ENCODE results near the gene BOD1.

BOD1 gene

GRCh38 chr5:173574983-173575382 is 41.5 kb downstream of the BOD1 start:
- no peak for TF ChIP-seq CTCF (IDR thresholded peaks at IDR 0.05; ENCODE audit: borderline replicate concordance, control extremely low read depth, extremely low read depth, insufficient read depth, missing control alignments)
- DNase-seq (ENCODE audit: low spot score) = no peak
- in situ Hi-C loops (cut with MboI; ENCODE audit: low sequenced_read_pairs, unreplicated experiment) = loop anchor here (10.0 to 25.0 kb wide), 2 partner anchors 110 to 263 kb away; no protein-coding TSS in a partner anchor

DNA sequence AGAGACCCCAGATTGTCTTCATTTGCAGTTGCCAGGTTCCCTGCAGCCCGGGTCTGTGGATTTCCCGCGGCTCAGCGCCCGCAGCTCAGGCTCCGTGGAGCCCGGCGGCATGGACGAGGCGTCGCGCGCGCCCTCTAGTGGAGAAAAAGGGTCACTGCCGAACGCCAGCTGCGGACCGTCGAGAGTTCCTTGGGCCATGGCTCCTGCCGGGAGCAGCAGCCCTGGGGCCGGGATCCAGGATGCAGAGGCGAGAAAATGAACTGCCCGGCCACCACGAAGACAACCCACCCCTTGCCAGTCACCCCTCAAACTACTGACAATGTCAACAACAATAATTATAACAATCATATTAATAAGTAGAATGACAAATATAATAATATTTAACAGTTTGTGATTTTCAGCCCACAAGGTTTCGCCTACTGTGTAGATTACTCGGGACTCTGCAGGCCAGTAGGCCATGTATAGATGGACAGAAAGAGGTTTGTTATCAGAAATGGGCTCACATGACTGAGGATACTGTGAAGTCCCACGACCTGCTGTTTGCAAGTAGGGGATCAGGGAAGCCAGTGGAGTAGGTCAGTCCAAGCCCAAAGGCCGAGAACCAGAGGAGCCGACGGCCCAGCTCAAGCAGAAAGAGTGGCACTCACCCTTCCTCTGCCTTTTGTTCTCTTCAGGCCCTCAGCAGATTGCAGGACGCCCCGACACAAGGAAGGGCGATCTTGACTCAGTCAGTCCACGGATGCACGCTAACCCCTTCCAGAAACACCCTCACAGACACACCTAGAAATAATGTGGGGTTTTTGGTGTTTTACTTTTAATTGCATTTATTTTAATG is 43.1 kb downstream of the BOD1 start:
- in situ Hi-C loops (cut with MboI; ENCODE audit: low sequenced_read_pairs, unreplicated experiment) = loop anchor here (10.0 to 25.0 kb wide), 2 partner anchors 109 to 261 kb away; no protein-coding TSS in a partner anchor
- TF ChIP-seq CTCF (IDR thresholded peaks at IDR 0.05; ENCODE audit: borderline replicate concordance, control extremely low read depth, extremely low read depth, insufficient read depth, missing control alignments) = peak; percentile 99
- peak; percentile 88 for DNase-seq (ENCODE audit: low spot score)

GRCh38 chr5:173572431-173573125 is 43.9 kb downstream of the BOD1 start:
- DNase-seq (ENCODE audit: low spot score) = no peak
- no peak for TF ChIP-seq CTCF (IDR thresholded peaks at IDR 0.05; ENCODE audit: borderline replicate concordance, control extremely low read depth, extremely low read depth, insufficient read depth, missing control alignments)
- in situ Hi-C loops (cut with MboI; ENCODE audit: low sequenced_read_pairs, unreplicated experiment) = loop anchor here (10.0 to 25.0 kb wide), 2 partner anchors 108 to 260 kb away; no protein-coding TSS in a partner anchor

- no peak for TF ChIP-seq CTCF (IDR thresholded peaks at IDR 0.05; ENCODE audit: borderline replicate concordance, control extremely low read depth, extremely low read depth, insufficient read depth, missing control alignments)
- DNase-seq (ENCODE audit: low spot score) = no peak
- in situ Hi-C loops (cut with MboI; ENCODE audit: low sequenced_read_pairs, unreplicated experiment) = loop anchor here (10.0 to 25.0 kb wide), 2 partner anchors 106 to 258 kb away; no protein-coding TSS in a partner anchor
Measured at GRCh38 chr5:173570321-173571090, 45.9 kb downstream of the BOD1 start.

GRCh38 chr5:173568703-173569102 is 47.7 kb downstream of the BOD1 start:
- in situ Hi-C loops (cut with MboI; ENCODE audit: low sequenced_read_pairs, unreplicated experiment) = loop anchor here (25.0 kb wide), 1 partner anchor 256 kb away; no protein-coding TSS in a partner anchor
- TF ChIP-seq CTCF (IDR thresholded peaks at IDR 0.05; ENCODE audit: borderline replicate concordance, control extremely low read depth, extremely low read depth, insufficient read depth, missing control alignments) = no peak

DNA sequence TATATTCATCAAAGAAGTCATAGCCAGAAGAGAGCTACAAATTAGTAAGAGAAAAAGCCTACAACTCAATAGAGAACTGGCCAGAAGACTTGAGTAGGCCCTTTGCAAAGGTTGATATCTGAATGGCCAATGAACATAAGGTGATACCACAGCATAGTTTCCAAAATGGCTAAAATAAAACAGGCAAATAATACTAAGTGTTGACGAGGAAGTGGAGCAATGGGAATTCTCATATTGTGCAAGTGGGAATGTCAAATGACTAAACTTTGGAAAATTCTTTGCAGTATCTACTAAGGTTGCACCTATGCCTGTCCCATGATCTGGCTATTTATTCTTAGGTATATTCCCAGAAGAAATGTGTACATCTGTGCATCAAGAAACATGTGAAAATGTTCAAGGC is 48.3 kb downstream of the BOD1 start:
- TF ChIP-seq CTCF (IDR thresholded peaks at IDR 0.05; ENCODE audit: borderline replicate concordance, control extremely low read depth, extremely low read depth, insufficient read depth, missing control alignments) = no peak
- DNase-seq (ENCODE audit: low spot score) = no peak
- in situ Hi-C loops (cut with MboI; ENCODE audit: low sequenced_read_pairs, unreplicated experiment) = loop anchor here (25.0 kb wide), 1 partner anchor 256 kb away; no protein-coding TSS in a partner anchor

More at GRCh38 chr5:173568703-173569102, 47.7 kb downstream of the BOD1 start:
- DNase-seq (ENCODE audit: low spot score) = no peak

Data from GM13976 (cell line).